GM19395 (cell line): Measurements from ENCODE around the gene CLEC4M.
"Not testable (repeated sequence)": the region's sequence is repeated elsewhere in the genome, so short reads cannot be mapped to it uniquely, and the experiment has no call there.

ENCODE experiments used
- ATAC-seq: cut with Tn5 transposase; IDR thresholded peaks from one replicate; pipeline ENCODE4 v1.9.1; 2021; ENCODE audit warnings: mild to moderate bottlenecking, moderate library complexity; ENCODE audit not compliant: unreplicated experiment

Gene CLEC4M

DNA sequence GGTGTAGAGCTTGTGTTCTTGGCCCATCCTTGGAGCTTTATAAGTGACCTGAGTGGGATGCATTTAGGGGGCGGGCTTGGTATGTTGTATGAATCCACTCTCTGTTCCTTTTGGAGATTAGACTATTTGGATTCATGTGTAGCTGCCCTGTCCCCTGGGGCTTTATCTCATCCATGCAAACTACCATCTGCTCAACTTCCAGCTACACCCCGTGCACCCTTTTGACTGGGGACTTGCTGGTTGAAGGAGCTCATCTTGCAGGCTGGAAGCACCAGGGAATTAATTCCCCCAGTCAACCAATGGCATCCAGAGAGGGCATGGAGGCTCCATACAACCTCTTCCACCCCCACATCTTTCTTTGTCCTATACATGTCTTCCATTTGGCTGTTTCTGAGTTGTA is 6.1 kb downstream of the CLEC4M start:
- ATAC-seq: no peak

DNA sequence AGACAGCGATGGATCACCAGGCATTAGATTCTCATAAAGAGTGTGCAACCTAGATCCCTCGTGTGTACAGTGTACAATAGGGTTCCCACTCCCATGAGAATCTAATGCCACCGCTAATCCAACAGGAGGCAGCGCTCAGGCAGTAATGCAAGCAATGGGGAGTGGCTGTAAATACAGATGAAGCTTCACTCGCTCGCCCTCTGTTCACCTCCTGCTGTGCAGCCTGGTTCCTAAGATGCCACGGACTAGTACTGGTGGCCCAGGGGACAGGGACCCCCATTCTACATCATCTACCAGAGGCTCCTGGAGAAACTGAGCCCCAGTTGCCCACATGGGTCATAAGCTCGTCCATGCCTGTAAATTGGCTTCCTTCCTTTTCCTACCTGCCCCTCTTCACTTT is 8.0 kb downstream of the CLEC4M start:
- ATAC-seq: no peak

DNA sequence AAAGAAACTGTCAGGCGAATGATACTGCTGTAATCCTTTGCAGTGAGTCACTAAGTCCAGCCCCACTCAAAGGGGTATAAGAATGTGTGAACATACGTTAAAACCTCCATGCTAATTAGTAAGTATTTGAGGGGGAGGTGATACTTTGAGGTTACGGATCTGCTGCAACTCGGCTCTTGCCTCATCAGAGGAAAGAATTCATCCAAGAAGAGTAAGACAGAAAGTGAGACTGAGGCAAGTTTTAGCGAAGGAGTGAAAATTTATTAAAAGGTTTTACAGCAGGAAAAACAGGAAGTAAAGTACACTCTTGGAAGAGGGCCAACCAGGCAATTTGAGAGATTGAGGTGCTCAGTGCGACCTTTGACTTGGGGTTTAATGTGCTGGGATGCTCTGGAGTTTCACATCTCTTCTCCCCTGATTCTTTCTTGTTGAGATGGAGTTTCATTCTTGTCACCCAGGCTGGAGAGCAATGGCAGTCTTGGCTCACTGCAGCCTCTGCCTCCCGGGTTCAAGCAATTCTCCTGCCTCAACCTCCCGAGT is 9.8 kb downstream of the CLEC4M start:
- no peak for ATAC-seq

DNA sequence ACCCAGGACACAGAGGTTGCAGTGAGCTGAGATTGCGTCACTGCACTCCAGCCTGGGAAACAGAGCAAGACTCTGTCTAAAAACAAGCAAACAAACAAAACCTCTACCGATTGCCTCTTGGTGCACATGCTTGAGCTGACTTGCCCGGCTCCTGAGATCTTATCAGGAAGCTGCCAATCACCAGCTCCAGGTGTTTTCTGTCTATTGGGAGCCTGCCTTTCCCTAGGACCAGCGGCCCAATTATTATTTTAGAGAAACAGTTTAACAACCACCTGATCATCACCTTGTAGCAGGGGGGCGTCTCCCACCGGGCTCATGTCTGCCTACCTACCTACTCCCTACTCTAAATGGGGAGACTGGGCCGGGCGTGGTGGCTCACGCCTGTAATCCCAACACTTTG is 10.8 kb downstream of the CLEC4M start:
- no peak for ATAC-seq

DNA sequence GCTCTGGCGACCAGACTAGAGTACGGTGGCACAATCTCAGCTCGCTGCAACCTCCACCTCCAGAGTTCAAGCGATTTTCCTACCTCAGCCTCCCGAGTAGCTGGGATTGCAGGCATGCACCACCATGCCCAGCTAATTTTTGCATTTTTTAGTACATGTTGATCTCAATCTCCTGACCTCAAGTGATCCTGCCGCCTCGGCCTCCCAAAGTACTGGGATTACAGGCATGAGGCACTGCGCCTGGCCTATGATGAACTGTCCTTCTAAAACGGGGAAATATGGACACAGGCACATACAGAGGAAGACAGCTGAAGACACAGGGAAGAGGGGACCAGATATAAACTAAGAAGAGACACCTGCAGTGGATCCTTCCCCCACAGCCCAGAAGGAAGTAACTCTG is 12.7 kb downstream of the CLEC4M start:
- ATAC-seq: no peak

DNA sequence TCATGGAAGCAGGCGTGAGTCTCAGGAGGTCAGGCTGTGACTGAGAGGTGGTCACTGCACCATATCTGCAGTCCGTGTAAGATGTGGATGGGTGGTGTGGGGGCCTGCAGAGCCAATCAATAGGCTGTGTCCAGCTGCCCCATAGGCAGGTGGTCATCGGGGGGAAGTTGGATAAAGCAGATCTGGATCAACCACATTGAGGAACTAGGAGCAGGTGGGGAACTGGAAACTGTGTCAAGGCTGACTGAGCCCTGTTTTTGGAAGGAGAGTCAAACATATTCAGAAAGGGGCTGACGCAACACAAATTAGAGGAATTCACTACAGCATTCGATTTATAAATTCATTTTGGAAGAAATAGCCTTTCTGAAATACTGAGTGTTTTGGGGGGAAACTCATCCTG is 15.0 kb downstream of the CLEC4M start:
- no peak for ATAC-seq

DNA sequence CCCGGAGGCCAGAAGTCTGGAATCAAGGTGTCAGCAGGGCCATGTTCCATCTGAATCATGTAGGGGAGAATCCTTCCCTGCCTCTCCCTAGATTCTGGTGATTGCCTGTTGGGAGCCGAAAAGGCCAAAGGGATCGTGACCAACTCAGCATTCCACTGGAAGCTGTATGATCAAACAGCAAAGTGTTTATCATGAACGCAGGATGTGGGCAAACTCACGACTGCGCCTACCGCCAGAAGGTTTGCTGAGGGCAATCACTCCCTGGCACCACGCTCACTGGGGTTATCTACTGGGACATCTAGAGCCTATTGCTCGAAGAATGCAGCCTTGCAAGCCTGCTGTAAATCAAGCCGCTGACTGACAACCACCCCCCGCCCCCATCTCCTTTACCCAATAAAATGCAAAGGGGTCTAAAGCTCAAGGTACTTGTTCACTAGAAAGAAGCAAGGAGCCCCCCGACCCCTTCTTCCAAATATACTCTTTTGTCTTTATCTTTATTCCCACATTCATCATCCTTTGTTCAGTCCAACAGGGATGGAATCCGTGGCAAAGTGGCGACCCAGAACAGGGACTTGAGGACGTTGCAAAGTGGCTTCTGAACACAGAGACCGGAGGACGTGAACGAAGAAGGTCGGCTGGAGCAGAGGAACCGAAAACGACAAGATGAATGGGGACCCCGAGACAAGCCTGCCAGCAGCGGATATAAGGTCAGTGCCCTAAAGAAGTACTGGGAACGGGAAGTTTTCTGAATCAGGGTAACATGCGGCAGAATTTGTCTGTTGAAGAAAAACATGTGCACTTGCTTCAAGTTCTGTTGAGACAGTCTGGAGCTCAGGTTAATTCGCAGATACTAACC is 16.8 kb downstream of the CLEC4M start:
- no peak for ATAC-seq

DNA sequence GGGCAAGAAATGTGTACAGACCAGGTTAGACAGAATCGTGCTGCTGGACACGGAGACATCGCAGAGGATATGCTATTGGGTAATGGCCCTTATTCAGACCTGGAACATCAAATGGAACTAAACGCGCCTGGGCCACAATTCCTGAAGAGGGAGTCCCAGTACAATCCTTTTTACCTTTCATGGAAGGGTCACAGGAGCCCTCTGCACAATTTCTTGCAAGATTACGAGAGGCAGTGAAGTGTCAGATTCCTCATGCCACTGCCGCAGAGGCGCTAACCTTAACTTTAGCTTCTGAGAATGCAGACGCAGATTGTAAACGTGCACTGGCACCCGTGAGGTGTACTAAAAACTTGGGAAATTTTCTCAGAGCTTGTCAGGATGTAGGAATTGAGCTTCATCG is 18.1 kb downstream of the CLEC4M start:
- no peak for ATAC-seq

DNA sequence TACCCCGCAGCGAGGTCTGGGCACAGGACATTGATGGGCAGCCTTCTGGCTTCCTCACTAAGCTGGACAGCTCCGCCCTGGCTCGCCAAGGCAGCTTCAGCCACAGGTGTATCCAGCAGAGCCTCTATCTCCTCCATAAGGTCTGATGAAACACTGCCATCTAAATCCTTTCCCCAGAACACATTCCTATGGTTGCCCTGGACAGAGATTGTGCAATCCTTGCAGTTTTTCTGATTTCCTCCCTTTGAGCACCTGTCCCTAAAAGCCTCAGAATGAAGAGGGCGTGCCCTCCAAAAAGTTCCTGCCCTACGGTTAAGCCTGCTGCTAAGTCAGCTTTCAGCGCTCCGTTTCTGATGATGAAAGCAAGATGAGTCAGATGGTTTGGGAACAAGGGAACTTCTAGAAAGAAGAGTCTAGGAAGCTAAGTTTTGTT is 21.0 kb downstream of the CLEC4M start:
- ATAC-seq: no peak

DNA sequence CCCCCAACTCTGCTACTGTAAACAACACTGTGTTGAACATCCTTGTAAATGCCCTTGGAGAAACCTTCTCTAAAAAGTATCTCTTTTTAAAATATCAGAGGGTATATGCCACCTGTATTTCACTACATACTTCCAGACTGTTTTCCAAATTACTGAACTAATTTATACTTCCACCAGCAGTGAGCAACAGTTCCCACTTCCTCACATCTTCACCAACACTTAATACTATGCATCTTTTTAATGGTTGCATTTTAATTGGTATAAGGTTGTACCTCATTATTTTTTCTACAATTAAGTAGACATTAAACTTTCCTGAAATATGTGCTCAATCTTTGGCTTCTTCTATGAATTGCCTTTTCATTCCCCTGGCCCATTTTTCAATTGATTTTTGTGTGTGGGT is 21.8 kb downstream of the CLEC4M start:
- ATAC-seq: no peak

DNA sequence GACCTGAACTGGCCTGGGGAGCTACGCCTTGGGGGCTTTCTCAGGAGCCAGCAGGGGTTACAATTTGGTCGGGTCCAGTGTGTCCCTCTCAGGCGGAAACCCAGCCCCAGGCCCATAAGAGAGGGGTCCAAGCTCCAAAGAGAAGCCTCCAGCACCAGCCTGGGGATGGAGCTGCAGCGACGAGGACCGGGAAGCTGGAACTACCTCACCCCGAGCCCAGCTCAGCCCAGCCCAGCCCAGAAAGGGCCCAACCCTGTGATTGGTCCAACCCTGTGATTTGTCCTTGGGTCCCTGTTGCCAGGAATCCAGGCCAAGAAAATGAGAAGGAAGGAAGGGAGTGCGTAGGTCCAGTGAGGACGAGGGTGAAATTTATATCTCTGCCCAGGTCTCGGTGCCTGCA is 24.1 kb downstream of the CLEC4M start:
- no peak for ATAC-seq

DNA sequence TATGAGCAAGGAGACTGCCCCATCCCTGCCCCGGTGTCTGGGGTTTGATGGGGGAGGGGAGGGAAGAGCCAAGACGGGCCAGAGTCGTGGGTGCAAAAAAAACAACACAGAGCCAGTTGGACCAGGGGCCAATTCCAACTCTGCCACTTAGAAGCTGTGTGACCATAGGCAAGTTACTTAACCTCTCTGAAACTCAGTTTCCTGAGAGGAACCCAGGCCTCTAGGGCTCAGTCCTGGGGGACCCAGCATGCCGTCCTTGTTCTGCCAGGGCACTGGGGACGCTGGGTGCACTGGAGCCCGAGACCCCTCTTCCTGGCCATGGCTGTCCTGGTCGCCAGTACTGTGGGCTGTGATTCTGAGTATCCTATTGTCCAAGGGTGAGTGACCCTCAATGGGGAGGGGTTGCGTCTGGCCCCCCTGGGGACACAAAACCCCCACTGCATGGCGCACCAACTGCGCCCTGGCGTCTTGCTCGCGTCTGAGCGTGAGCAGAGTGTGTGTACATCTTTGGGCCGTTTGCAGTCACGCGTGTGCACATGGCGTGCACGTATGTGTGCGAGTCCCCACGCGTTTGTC is 24.6 kb downstream of the CLEC4M start:
- ATAC-seq: no peak

DNA sequence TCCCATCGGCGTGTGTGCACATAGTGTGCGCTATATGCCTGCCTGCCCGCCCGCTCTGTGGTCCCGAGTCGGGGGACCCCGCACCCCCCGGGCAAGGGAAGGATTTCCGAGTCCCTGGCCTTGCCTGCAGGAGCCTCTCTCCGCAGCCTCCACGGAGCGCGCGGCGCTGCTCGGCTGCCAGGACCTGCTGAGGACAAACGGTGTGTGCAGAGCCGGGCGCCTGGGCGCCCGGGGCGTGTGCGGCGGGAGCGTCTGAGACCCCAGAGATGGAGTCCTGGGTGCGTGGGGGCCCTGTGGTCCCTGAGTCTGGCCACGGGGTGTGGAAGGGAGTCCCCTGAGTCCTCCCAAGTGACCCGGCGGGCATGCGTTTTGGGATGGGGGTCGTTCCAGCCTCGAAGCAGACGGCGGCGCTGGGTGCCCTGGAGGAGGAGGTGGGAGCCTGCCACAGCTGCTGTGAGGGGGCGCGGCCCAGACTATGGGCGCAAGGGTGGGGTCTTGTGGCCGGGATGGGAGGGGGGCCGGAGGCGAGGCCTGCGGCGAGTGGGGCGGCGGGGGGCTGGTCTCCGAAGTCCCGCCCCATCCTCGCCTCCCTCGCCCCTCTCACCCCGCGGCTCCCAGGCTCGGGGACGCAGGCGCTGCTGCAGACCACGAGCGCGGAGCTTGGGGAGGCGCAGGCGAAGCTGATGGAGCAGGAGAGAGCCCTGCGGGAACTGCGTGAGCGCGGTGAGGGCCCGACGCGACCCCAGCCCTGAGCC is 25.3 kb downstream of the CLEC4M start:
- ATAC-seq: no peak

DNA sequence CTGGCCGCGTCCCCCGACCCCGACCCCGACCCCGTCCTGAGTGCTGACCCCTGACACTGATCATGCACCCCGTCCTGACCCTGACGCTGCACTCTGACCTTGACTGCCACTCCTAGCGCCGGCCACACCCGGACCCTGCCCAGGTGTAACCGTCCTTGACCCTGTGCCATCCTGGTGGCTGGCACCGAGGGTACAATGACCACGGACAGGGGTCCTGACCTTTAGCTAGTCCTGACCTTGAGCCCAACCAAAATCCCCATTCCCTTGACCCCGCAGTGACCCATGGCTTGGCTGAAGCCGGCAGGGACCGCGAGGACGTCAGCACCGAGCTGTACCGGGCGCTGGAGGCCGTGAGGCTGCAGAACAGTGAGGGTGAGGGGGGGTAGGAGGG is 25.9 kb downstream of the CLEC4M start:
- ATAC-seq: no peak

DNA sequence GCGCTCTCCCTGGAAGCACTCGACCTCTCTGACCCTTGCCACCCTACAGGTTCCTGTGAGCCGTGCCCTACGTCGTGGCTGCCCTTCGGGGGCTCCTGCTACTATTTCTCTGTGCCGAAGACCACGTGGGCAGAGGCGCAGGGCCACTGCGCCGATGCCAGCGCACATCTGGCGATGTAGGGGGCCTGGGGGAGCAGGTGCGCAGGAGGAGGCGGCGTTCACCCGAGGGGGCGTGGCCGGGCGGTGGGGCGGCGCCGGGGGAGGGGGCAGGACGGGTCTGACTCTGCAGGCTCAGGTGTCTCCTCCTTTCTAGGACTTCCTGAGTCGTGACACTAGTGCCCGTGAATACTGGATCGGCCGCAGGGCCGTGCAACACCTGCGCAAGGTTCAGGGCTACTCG is 26.4 kb downstream of the CLEC4M start:
- ATAC-seq: no peak

DNA sequence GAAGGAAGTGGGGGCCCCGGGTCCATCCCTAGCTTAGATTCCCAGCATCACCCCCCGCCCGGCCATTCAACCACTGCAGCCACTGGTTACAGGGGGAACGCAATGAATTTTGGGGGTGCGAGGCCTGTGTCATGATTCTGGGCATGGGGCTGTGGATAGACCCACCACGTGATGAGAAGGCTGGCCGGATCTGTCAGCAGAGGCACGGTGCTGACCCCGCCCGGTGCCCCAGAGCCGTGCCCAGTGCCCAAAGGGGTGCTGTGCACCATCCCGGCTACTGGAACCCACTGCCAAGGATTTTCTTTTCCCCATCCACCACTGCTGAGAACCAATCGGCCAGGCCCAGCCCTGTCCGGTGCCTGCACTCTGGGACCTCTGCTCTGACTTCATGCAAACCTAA is 27.4 kb downstream of the CLEC4M start:
- ATAC-seq: no peak

DNA sequence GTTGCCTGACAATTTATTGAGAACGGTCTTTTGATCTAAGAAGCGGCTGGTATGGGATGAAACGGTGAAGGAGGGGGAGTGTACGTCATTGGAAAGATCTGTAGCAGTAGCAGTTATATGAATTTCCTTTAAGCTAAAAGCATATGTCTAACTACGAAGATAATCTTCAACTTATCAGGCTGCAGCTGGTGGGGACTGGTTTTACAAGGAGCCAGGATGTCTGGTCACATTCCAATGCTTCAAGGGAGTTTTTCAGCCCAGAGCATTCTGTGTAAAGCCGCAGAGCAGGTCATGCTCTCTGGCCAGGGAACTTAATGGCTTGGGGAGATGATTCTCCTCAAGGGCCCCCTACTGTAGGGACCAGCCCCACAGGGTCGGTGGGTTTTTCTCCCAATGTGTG is 29.2 kb downstream of the CLEC4M start:
- ATAC-seq: no peak

DNA sequence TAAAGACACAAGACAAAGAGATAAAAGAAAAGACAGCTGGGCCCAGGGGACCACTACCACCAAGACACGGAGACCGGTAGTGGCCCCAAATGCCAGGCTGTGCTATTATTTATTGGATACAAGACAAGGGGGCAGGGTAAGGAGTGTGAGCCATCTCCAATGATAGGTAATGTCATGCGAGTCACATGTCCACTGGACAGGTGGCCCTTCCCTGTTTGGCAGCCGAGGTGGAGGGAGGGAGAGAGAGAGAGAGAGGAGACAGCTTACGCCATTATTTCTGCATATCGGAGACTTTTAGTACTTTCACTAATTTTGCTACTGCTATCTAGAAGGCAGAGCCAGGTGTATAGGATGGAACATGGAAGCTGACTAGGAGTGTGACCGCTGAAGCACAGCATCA is 29.7 kb downstream of the CLEC4M start:
- ATAC-seq: not testable (repeated sequence)

DNA sequence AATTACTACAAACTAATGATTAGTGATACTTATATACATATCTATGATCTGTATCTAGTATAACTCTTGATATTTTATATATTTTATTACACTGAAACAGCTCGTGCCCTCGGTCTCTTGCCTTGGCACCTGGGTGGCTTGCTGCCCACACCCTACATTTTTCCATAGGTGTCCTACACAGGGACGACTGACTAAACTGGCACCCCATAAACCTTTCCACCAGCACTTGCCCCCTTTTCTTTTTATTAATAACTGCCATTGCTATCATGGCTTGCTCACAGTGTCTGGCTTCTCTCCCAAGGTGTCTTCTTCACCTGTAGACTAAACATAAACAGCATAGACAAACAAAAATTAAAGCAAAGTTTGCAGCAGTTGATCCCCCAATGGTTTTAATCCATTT is 30.4 kb downstream of the CLEC4M start:
- no peak for ATAC-seq

DNA sequence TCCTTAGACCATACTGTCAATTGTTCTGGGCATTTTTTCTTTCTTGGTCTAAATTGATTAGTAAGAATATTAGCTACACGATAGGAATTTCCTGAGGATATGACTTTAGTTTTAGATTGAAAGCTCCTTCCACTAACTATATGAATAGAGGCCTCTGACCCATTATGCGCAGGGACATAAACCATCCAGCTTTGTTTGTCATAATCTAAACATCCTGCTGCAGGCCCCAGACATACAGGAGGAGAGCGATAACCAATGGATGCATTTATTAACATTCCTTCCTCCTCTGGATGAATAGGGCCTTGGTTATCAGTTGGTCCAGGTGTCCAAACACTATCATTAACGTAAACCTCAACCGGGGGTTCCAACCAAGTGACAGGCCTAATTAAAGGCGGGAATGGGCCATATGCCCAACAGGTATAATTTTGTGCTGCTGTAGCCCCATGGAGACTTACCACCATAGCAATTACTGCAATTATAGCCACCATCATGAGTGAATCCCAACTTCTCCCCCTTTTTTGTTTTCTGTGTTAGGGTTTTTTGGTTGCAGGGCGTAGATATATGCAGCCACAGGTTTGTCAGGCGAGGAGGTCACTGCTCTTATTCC is 32.6 kb downstream of the CLEC4M start:
- no peak for ATAC-seq

DNA sequence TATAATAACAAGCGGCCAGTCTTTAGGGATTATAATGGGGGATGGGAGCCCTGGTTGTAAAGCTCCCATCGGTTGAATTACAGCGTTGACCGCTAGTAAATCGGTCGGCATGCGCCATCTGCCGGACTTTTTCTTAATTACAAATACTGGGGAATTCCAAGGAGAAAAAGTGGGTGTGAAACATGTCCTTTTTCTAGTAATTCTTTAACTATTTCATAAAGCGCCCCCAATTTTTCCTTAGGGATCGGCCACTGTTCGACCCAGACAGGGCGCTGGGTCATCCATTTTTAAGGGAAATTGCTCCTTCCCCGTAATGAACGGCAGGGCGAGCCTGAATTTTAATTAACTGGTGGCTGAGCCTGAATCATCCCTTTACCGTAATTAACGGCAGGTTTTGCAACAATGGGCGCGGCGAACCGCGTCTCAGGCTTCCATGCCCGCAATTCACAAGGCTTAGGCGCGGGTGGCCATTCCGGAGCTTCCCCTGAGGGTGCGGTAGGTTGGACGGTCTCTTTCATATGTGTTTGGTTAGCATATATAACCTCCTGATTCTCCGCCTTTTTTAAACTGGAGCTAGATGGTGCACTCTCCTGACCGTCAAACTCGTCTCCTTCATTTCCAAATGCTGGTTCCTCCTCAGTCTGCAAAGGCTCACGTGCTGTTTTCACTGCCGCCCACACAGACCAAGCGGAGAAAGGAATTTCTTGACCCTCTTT is 36.8 kb downstream of the CLEC4M start:
- no peak for ATAC-seq
